GM18526 (cell line): ENCODE data around the gene PDE9A.

ENCODE experiments used
- POLR2A ChIP-seq: IDR thresholded peaks from 3 replicates; pipeline ENCODE4 v1.6.1; 2011; ENCODE audit not compliant: insufficient read length; ENCODE audit errors: extremely low read depth

PDE9A gene

DNA sequence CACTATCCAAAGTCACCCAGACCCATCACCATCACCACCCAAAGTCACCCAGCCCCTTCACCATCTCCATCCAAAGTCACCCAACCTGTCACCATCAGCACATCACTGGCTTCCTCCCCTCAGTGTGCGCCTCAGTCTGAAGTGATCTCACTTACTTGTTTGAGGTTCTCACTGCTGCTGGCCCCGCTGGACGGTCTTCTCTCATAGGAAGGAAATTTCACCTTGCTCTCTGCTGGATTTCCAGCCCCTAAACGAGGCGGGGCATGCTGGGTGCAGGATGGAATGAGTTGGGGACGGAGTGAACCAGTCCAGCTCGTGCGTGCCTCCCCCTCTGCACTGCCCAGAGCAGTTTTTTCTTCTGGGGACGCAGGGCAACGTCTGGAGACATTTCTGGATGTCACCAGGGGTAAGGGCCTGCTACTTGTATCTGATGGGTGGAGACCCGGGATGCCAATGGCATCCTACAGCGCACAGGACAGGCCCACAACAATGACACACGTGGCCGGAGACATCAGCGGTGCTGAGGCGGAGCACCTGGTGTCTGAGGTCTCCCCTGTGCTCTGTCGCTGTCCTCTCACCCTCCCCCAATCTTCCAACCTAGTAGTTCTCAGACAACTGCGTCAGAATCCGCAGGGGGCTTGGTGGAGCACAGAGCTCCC, 38.6 kb downstream of the PDE9A start:
- TF ChIP-seq POLR2A = no peak

DNA sequence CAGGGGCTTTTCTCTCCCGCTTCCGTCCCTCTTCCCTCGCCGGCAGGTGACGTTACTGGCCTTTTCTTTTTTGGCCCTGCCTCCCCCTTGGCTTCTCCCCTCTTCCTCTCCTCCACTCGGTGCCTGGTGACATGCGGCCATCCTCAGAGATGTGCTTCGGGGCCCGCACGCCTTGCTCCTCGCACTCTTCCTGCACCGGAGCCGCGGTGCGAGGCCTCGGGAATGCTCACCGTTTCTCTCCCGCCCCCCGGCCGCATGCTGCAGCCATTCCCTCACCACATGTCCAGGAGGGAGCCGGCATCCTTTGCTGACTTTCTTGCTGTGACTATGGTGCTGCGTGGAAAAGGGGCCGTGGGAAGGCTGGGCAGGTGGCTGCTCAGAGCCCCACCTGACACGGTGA, 39.3 kb downstream of the PDE9A start:
- no peak for TF ChIP-seq POLR2A

GRCh38 chr21:42694751-42695696, 41.6 kb downstream of the PDE9A start:
- TF ChIP-seq POLR2A = no peak

GRCh38 chr21:42695697-42696380, 42.4 kb downstream of the PDE9A start:
- TF ChIP-seq POLR2A = no peak

DNA sequence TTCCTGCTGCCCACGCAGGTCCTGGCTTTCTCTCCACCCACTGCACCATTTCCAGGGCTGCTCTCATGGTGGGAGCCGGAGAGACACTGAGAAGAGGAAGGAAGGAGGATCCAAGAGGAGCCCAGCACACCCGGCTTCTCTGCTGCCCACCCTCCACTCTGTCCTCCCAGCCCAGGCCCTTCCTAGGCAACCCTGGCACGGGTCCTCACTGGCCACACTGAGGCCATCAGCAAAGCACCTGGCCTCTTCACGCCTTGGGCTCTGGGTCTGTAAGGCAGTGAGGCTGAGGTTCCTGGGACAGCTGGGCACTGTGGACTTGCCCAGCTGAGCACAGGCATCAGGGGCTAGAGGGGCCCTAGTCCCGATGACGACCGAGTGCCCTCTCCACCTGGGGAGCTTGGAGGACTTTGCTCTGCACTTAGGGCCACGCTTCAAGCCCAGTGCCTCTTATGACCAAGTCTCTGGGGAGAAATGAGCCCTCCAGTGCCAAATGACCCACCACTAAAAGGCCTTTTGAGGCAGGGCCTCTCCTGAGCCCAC, 43.1 kb downstream of the PDE9A start:
- TF ChIP-seq POLR2A = no peak

DNA sequence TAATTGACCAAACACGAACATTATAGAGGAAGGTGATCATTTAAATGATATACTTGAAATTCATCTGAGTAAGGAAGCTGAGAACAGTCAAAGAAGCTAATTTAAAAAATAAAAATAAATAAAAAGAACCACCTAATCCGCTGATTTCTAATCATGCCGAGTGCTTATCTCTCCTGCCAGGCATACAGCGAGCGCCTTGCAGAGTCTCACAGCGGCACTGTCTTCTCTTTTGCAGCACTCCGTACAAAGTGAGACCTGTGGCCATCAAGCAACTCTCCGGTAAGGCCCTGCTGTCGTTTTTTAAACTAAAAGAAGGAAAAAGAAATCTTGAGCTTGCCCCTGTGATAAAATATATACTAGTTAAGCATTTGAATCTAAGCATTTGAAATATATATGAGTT, 45.3 kb downstream of the PDE9A start:
- no peak for TF ChIP-seq POLR2A

DNA sequence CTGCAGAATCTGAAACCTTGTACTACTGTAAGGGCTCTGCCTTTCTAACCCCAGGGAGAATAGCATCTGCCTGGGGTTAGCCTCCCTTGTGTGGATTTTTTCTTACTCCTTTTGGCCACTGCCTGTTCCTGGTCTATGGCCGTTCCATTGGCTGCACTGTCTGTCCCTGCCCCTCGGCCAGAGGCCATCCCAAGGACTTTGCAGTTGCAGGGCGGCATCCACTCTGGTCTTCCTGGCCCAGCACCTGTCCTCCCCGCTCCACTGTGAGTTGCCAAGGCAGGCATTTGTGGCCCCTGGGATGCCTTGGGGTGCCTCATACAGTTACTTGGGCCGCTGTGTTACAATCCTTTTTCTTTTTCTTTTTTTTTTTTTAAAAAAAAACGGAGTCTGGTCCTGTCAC, 45.8 kb downstream of the PDE9A start:
- no peak for TF ChIP-seq POLR2A

GRCh38 chr21:42701706-42702456, 48.5 kb downstream of the PDE9A start:
- no peak for TF ChIP-seq POLR2A

DNA sequence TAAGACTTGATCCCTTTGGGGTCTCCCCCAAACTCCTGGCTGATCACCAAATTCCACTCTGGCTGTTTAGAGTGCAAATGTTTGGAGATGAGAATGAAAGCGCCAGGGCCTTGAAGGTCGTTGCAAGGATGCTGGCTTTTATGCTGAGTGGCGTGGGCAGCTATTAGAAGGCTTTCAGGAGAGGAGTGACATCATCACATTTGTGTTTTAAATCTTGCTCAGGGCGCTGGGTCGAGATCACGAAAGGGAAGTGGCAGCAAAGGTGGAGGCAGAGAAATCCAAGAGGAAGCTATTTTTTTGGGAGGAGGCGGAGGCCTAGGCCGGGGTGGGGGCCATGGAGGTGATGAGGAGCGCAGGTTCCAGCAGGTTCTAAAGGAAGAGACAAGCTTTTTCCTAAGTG, 49.3 kb downstream of the PDE9A start:
- TF ChIP-seq POLR2A = no peak

GRCh38 chr21:42703136-42703908, 49.9 kb downstream of the PDE9A start:
- no peak for TF ChIP-seq POLR2A

DNA sequence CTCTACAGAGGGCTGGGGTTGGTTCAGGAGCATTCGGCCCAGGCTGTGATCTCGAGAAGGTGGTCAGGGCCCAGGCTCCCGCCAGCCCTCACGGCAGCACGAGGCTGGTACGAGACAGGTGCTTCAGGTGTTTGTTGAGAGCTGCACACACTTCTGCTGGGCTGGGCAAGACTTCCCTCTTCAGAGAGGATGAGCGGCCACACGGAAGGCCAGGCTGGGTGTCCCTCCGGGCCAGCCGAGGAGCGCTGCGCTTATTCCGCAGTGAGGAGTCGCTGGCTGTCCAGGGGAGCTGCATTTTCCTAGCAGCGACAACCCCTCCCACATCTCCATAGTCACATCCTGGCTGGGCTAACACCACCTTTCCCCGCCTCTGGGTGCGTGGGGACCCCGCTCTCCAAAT, 50.5 kb downstream of the PDE9A start:
- TF ChIP-seq POLR2A = no peak

- no peak for TF ChIP-seq POLR2A
These were observed 51.4 kb downstream of the PDE9A start for GRCh38 chr21:42704861-42705260.

DNA sequence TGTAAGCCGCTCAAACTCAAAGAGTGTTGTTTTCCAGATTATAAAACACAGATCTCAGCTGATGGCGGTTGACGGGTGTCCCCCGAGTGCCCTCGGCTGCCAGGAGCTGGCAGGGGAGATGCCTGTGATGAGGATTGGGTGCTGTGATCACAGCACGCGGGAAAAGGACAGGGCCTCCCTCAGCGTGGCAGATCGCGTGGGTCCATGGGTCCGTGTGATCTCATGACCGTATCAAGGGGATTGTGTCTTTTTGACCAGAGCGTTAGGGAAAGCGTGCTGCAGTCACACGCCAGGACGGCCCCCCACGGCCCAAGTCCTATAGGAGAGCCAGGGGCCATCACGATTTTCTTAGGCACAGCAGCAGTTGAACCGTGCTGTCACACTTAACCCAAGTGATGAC, 51.9 kb downstream of the PDE9A start:
- no peak for TF ChIP-seq POLR2A

- no peak for TF ChIP-seq POLR2A
These were observed 52.4 kb downstream of the PDE9A start for GRCh38 chr21:42705746-42706374.
